Body of pancreas (tissue), 4 donors: ENCODE results near the gene ATP5MC2. TPM values are rescaled to one million over a fixed set of nuclear protein-coding genes. Genes with fewer than 3 reads are reported as not detected.
A peak's percentile ranks its signal among the peaks of the same experiment; 100 is the strongest.

ENCODE experiments used
- ATAC-seq: fragments of 150-250 bp; one replicate; pipeline ENCODE4 v1.9.1; 2016
- DNase-seq, 4 donors: peaks; one replicate each; pipeline ENCODE4 v3.0.0-alpha.2; 2019
- H3K27ac ChIP-seq, 4 donors: fragments of 200-600 bp; sonication (generic); 1 replicate in 3 of 4; 2 replicates in 1 of 4; pipeline versions ENCODE4 v1.5.1 to v1.6.1; 2016 to 2019; ENCODE audit warnings: mild to moderate bottlenecking in 1 of 4, mixed read lengths in 1 of 4, moderate library complexity in 1 of 4
- H3K27me3 ChIP-seq, 2 donors: fragments of 200-600 bp; sonication (generic); one replicate each; pipeline ENCODE4 v1.6.0; 2016; ENCODE audit warnings: mild to moderate bottlenecking in 1 of 2
- H3K36me3 ChIP-seq, 2 donors: fragments of 200-600 bp; sonication (generic); replicated peaks in 1 of 2; 2 replicates each; pipeline ENCODE4 v1.5.1; 2016; ENCODE audit warnings: low read depth in 2 of 2; ENCODE audit not compliant: insufficient read depth in 1 of 2
- H3K4me1 ChIP-seq: fragments of 200-600 bp; sonication (generic); one replicate; pipeline ENCODE4 v1.6.0; 2016
- H3K4me3 ChIP-seq, 2 donors: fragments of 200-600 bp; sonication (generic); 1 replicate in 1 of 2; 2 replicates in 1 of 2; pipeline ENCODE4 v1.5.1; 2016 to 2019
- H3K9me3 ChIP-seq, 3 donors: fragments of 200-600 bp; sonication (generic); 1 replicate in 2 of 3; 2 replicates in 1 of 3; pipeline ENCODE4 v1.5.1; 2016
- POLR2A ChIP-seq, 3 donors: fragments of 450-650 bp; IDR thresholded peaks; one replicate each; pipeline ENCODE4 v1.6.1; 2016; ENCODE audit warnings: antibody characterized with exemption in 3 of 3, mild to moderate bottlenecking in 2 of 3
- WGBS, 2 donors: methylation state at CpG; one replicate each; pipeline ENCODE4 v1.1.5; 2017; 5-methylcytosine and 5-hydroxymethylcytosine counted together
- intact Hi-C: fragments of 100-400 bp; cut with DNase I; formaldehyde crosslinking; loops from one replicate; pipeline ENCODE4 v1.15.1; 2023
- total RNA-seq, 2 donors: library from RNA; depleted of rRNA; stranded (reverse); fragments of >200 nt; gene quantifications; one replicate each; pipeline ENCODE4 v1.1.0, GENCODE V29; 2016
- TF ChIP-seq, protein P1 (sequence below), 7 experiments: fragments of 450-650 bp in 4 of 7; fragments of 200-600 bp in 3 of 7; sonication (generic) in 3 of 7; IDR thresholded peaks; one replicate each; pipeline ENCODE4 v1.5.1; 2016 to 2019; ENCODE audit warnings: antibody characterized with exemption in 7 of 7

Gene ATP5MC2
- total RNA-seq, 2 donors from 2014 or later: 94.3 to 143 TPM

DNA sequence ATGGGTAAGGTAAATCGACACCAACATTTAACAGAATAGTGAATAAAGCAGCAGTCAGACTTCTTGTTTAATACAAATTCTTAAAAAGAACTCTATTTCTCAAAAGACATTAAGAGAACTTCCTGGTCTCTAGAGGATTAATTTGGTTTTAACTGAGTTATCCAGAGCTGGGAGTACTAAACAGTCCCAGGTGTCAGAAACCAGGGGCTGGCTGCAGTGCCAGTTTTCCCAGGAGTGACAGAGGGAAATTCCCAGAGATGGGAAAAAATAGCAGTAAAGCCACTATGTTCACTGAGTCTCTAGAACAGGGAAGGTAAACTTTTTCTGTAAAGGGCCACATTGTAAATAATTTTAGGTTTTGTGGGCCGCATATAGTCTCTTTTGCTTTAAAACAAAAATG, 8.8 kb downstream of the ATP5MC2 start:
- Histone ChIP-seq H3K9me3 (no peaks in the 10 kb centered on the region), H3K27ac (peak overlapping the region in 1 of 4 donors; percentile 36), H3K36me3 (peaks cover 6 to 39% of the 10 kb centered on the region in 2 donors), H3K4me3 (no peak overlapping the region), H3K27me3 (no peaks in the 10 kb centered on the region), H3K4me1 (no peaks in the 10 kb centered on the region)
- no peak for TF ChIP-seq POLR2A (IDR thresholded peaks at IDR 0.05)
- TF ChIP-seq, protein P1, sequence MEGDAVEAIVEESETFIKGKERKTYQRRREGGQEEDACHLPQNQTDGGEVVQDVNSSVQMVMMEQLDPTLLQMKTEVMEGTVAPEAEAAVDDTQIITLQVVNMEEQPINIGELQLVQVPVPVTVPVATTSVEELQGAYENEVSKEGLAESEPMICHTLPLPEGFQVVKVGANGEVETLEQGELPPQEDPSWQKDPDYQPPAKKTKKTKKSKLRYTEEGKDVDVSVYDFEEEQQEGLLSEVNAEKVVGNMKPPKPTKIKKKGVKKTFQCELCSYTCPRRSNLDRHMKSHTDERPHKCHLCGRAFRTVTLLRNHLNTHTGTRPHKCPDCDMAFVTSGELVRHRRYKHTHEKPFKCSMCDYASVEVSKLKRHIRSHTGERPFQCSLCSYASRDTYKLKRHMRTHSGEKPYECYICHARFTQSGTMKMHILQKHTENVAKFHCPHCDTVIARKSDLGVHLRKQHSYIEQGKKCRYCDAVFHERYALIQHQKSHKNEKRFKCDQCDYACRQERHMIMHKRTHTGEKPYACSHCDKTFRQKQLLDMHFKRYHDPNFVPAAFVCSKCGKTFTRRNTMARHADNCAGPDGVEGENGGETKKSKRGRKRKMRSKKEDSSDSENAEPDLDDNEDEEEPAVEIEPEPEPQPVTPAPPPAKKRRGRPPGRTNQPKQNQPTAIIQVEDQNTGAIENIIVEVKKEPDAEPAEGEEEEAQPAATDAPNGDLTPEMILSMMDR (IDR thresholded peaks at IDR 0.05): no peak
- ATAC-seq (no peak), DNase-seq (no peak)
- WGBS, 2 donors: 88 to 95% methylated on average over 2 of the region's 2 CpGs
- intact Hi-C loops: no loop called here

DNA sequence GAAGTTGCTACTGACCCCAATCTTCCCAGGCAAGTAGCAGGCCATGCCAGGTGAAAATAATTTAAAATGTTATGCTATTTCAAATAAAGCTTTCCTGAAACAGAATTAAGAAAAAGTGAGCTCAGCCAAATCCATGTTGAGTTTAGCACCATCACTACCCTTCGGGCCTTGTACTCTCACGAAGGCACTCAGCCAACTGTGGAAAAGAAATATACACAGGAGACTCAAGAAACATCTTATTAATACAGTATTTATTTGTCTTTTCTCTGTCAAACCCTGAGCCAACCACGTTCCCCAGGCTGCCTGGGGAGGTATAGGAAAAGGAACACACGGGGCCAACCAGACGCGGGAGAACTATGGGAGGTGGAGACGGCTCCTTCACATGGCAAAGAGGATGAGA, 10.9 kb downstream of the ATP5MC2 start:
- H3K4me1 ChIP-seq: peaks cover 14% of the 10 kb centered on the region
- no peak for TF ChIP-seq POLR2A (IDR thresholded peaks at IDR 0.05)
- TF ChIP-seq, protein P1 (IDR thresholded peaks at IDR 0.05): no peak
- H3K27ac ChIP-seq: no peak overlapping the region
- no peak overlapping the region for H3K4me3 ChIP-seq
- H3K36me3 ChIP-seq: peaks cover 6 to 32% of the 10 kb centered on the region in 2 donors
- intact Hi-C loops: no loop called here
- H3K27me3 ChIP-seq: no peaks in the 10 kb centered on the region
- H3K9me3 ChIP-seq: no peaks in the 10 kb centered on the region
- no peak for ATAC-seq
- no peak for DNase-seq
- WGBS, 2 donors: 88 to 90% methylated on average over 7 of the region's 7 CpGs

DNA sequence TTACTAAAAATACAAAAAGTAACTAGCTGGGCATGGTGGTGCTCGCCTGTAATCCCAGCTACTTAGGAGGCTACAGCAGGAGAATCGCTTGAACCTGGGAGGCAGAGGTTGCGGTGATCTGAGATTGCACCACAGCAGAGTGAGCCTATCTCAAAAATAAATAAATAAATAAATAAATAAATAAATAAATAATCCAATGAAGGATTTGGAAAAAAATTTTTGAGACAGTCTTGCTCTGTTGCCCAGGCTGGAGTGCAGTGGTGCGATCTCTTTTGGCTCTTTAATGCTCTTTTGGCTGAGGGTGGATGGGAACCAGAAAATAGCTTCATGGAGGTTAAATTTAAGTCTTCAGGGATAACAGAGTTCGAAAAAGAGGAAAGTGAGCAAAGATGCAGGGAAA, 11.7 kb downstream of the ATP5MC2 start:
- Histone ChIP-seq H3K9me3 (no peaks in the 10 kb centered on the region), H3K27ac (no peak overlapping the region), H3K27me3 (no peaks in the 10 kb centered on the region), H3K4me1 (peaks cover 22% of the 10 kb centered on the region), H3K36me3 (peaks cover 6 to 24% of the 10 kb centered on the region in 2 donors), H3K4me3 (no peak overlapping the region)
- DNase-seq: no peak
- 83% methylated on average over 5 of the region's 5 CpGs for WGBS, 2 donors
- no peak for ATAC-seq
- no peak for TF ChIP-seq POLR2A (IDR thresholded peaks at IDR 0.05)
- TF ChIP-seq, protein P1 (IDR thresholded peaks at IDR 0.05): no peak
- intact Hi-C loops: no loop called here

- Histone ChIP-seq H3K9me3 (no peaks in the 10 kb centered on the region), H3K4me3 (no peak overlapping the region), H3K4me1 (peaks cover 54% of the 10 kb centered on the region), H3K27me3 (no peaks in the 10 kb centered on the region), H3K27ac (peak overlapping the region; percentile 25 to 95 (median 85)), H3K36me3 (peaks cover 0 to 7% of the 10 kb centered on the region in 2 donors)
- intact Hi-C loops: no loop called here
- WGBS, 2 donors: 22 to 40% methylated on average over 5 of the region's 5 CpGs
- TF ChIP-seq POLR2A (IDR thresholded peaks at IDR 0.05): no peak
- TF ChIP-seq, protein P1 (IDR thresholded peaks at IDR 0.05): no peak
- DNase-seq: no peak
- ATAC-seq: no peak
Observed at GRCh38 chr12:53660041-53660440, 15.8 kb downstream of the ATP5MC2 start.

DNA sequence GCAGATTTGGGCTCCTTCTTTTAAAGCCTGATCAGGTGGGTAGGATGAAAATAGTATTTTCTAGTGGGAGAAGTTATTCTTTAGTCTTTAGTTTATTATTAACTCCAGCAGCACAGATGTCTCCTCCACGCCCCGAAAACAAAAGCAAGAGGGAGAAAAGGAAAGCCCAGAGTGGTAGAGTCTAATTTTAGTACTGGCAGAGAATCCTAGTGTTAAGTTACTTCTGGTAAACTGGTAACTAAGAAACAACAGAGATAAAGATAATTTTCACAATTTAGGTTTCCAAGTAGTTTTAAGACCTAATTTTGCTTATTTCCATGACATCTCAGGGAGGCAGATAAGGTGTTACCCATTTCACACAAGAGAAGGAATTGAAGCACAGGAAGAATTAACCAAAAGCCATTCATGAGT, 16.3 kb downstream of the ATP5MC2 start:
- Histone ChIP-seq H3K27me3 (no peaks in the 10 kb centered on the region), H3K4me1 (peaks cover 54% of the 10 kb centered on the region), H3K4me3 (no peak overlapping the region), H3K36me3 (peaks cover 0 to 3% of the 10 kb centered on the region in 2 donors), H3K27ac (peak overlapping the region; percentile 25 to 95 (median 85)), H3K9me3 (no peaks in the 10 kb centered on the region)
- ATAC-seq (peak; percentile 26), DNase-seq (no peak)
- WGBS, 2 donors: 8 to 20% methylated on average over 2 of the region's 2 CpGs
- TF ChIP-seq, protein P1 (IDR thresholded peaks at IDR 0.05): no peak
- no peak for TF ChIP-seq POLR2A (IDR thresholded peaks at IDR 0.05)
- intact Hi-C loops: no loop called here
